A673 (cell line): ENCODE measurements around the gene GPR62. TPM values are rescaled to one million over a fixed set of nuclear protein-coding genes. Genes with fewer than 3 reads are reported as not detected.
A peak's percentile ranks its signal among the peaks of the same experiment; 100 is the strongest.

ENCODE experiments used
- BruUV-seq: library from RNA; stranded (reverse); fragments of 400-500 nt; replicated peaks from 2 replicates; lab custom pipeline; 2021; lab: Mats Ljungman, UMichigan
- CTCF ChIA-PET: fragments of 300-600 bp; sonication (Branson Sonifier 250); formaldehyde crosslinking; loops from one replicate; lab custom pipeline; 2022; ENCODE audit warnings: antibody characterized with exemption; lab: Charles Lee
- POLR2A ChIA-PET: fragments of 300-600 bp; sonication (Branson Sonifier 250); formaldehyde crosslinking; loops from one replicate; lab custom pipeline; 2022; ENCODE audit warnings: antibody characterized with exemption; ENCODE audit not compliant: low non-redundant PET; lab: Charles Lee
- DNase-seq: peaks from one replicate; pipeline ENCODE4 v3.0.0-alpha.2; 2015; ENCODE audit warnings: low spot score
- H3K27ac ChIP-seq: fragments of 200-600 bp; sonication (generic); 2 replicates; pipeline ENCODE4 v1.5.1; 2016; ENCODE audit warnings: mixed run types, low read depth, mild to moderate bottlenecking, mixed read lengths, antibody characterized with exemption, low read length; ENCODE audit not compliant: poor library complexity, severe bottlenecking
- H3K27me3 ChIP-seq: fragments of 200-600 bp; sonication (generic); replicated peaks from 2 replicates; pipeline ENCODE4 v1.6.1; 2017; ENCODE audit warnings: mixed run types, low read depth, mild to moderate bottlenecking, mixed read lengths, antibody characterized with exemption, low read length; ENCODE audit not compliant: insufficient read depth, poor library complexity
- H3K36me3 ChIP-seq: fragments of 200-600 bp; sonication (generic); 2 replicates; pipeline ENCODE4 v1.6.1; 2016; ENCODE audit warnings: mixed run types, mild to moderate bottlenecking, mixed read lengths, antibody characterized with exemption, low read length; ENCODE audit not compliant: insufficient read depth, poor library complexity, severe bottlenecking
- H3K4me1 ChIP-seq: fragments of 200-600 bp; sonication (generic); 2 replicates; pipeline ENCODE4 v1.6.1; 2017; ENCODE audit warnings: mixed run types, mild to moderate bottlenecking, mixed read lengths, antibody characterized with exemption, low read length; ENCODE audit not compliant: insufficient read depth, poor library complexity, severe bottlenecking
- H3K4me3 ChIP-seq: fragments of 200-600 bp; sonication (generic); 2 replicates; pipeline ENCODE4 v1.5.1; 2016; ENCODE audit warnings: low read depth, mixed run types, mild to moderate bottlenecking, mixed read lengths, low read length; ENCODE audit not compliant: poor library complexity, severe bottlenecking
- H3K9me3 ChIP-seq: fragments of 200-600 bp; sonication (generic); 2 replicates; pipeline ENCODE4 v1.6.1; 2016; ENCODE audit warnings: mixed run types, low read depth, mild to moderate bottlenecking, mixed read lengths, antibody characterized with exemption, low read length; ENCODE audit not compliant: poor library complexity, severe bottlenecking
- EZH2 ChIP-seq: fragments of 200-600 bp; sonication (generic); IDR thresholded peaks from 2 replicates; pipeline ENCODE4 v1.6.1; 2017; ENCODE audit warnings: borderline replicate concordance, low read depth, mild to moderate bottlenecking, mixed read lengths, antibody characterized with exemption, low read length; ENCODE audit not compliant: poor library complexity, severe bottlenecking
- intact Hi-C: fragments of 100-400 bp; cut with micrococcal nuclease; formaldehyde crosslinking; loops from one replicate; pipeline ENCODE4 v1.10.0; 2022; ENCODE audit not compliant: unreplicated experiment
- total RNA-seq: library from RNA; stranded (reverse); gene quantifications from 2 replicates; pipeline ENCODE4 v1.2.3, GENCODE V29; 2021
- TF ChIP-seq, protein P1 (sequence below): fragments of 300-800, 200-600 bp; sonication (generic); conservative IDR thresholded peaks from 2 replicates; pipeline ENCODE4 v1.5.1; 2017; ENCODE audit warnings: low read depth, mild to moderate bottlenecking, antibody characterized with exemption, low read length, moderate library complexity, mixed read lengths

Gene GPR62
- total RNA-seq, 1 experiment from 2014 or later, result not detected

- intact Hi-C loops, result no loop called here
- H3K36me3 ChIP-seq, result peaks cover 15% of the 10 kb centered on the region
- DNase-seq, result no peak
- ChIA-PET POLR2A (no interaction called here), CTCF (no interaction called here)
- no peak overlapping the region for H3K27ac ChIP-seq
- no peaks in the 10 kb centered on the region for H3K9me3 ChIP-seq
- H3K27me3 ChIP-seq, result no peaks in the 10 kb centered on the region
- BruUV-seq, result no TSS peak
- H3K4me1 ChIP-seq, result peaks cover 8% of the 10 kb centered on the region
- H3K4me3 ChIP-seq, result no peak overlapping the region
- TF ChIP-seq, protein P1, sequence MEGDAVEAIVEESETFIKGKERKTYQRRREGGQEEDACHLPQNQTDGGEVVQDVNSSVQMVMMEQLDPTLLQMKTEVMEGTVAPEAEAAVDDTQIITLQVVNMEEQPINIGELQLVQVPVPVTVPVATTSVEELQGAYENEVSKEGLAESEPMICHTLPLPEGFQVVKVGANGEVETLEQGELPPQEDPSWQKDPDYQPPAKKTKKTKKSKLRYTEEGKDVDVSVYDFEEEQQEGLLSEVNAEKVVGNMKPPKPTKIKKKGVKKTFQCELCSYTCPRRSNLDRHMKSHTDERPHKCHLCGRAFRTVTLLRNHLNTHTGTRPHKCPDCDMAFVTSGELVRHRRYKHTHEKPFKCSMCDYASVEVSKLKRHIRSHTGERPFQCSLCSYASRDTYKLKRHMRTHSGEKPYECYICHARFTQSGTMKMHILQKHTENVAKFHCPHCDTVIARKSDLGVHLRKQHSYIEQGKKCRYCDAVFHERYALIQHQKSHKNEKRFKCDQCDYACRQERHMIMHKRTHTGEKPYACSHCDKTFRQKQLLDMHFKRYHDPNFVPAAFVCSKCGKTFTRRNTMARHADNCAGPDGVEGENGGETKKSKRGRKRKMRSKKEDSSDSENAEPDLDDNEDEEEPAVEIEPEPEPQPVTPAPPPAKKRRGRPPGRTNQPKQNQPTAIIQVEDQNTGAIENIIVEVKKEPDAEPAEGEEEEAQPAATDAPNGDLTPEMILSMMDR, result no peak
- TF ChIP-seq EZH2, result no peak
These were observed 43.6 kb downstream of the GPR62 start for GRCh38 chr3:51998774-51999173.

GRCh38 chr3:51999846-52000245 is 44.7 kb downstream of the GPR62 start:
- no peak for DNase-seq
- BruUV-seq, result no TSS peak
- no peaks in the 10 kb centered on the region for H3K27me3 ChIP-seq
- H3K9me3 ChIP-seq, result no peaks in the 10 kb centered on the region
- H3K36me3 ChIP-seq, result peaks cover 4% of the 10 kb centered on the region
- H3K4me1 ChIP-seq, result peaks cover 3% of the 10 kb centered on the region
- no peak overlapping the region for H3K4me3 ChIP-seq
- CTCF ChIA-PET, result no interaction called here
- TF ChIP-seq, protein P1, result no peak
- TF ChIP-seq EZH2, result no peak
- H3K27ac ChIP-seq, result no peak overlapping the region
- POLR2A ChIA-PET, result no interaction called here
- intact Hi-C loops, result loop anchor here (2.0 to 5.0 kb wide), 2 partner anchors 57 to 339 kb away; partner anchors contain the start of gene DUSP7

- intact Hi-C loops, result loop anchor here (1.0 to 5.0 kb wide), 4 partner anchors 56 to 337 kb away; partner anchors contain the start of gene DUSP7
- no peaks in the 10 kb centered on the region for H3K36me3 ChIP-seq
- peak; percentile 68 for DNase-seq
- no peak overlapping the region for H3K4me3 ChIP-seq
- POLR2A ChIA-PET, result no interaction called here
- H3K27me3 ChIP-seq, result no peaks in the 10 kb centered on the region
- CTCF ChIA-PET, result interaction anchor here (0.7 to 0.9 kb wide), 2 partner anchors 43 to 143 kb away, joined by 3 to 4 read pairs; no protein-coding TSS in a partner anchor
- H3K27ac ChIP-seq, result no peak overlapping the region
- H3K4me1 ChIP-seq, result peaks cover 18% of the 10 kb centered on the region
- no peak for TF ChIP-seq EZH2
- TF ChIP-seq, protein P1, result peak; percentile 83
- BruUV-seq, result no TSS peak
- no peaks in the 10 kb centered on the region for H3K9me3 ChIP-seq
These were observed 46.3 kb downstream of the GPR62 start for GRCh38 chr3:52001443-52001974.
